Neuron (in vitro differentiated cells): ENCODE measurements around the gene C16orf74.

Experiments
- H2AFZ ChIP-seq: one replicate; pipeline ENCODE4 v1.6.1; 2013; ENCODE audit warnings: low read depth, mild to moderate bottlenecking, inconsistent platforms, low read length, moderate library complexity
- H3K27me3 ChIP-seq: one replicate; pipeline ENCODE4 v1.6.1; 2013; ENCODE audit warnings: low read length; ENCODE audit not compliant: insufficient read depth
- H3K36me3 ChIP-seq: one replicate; pipeline ENCODE4 v1.6.1; 2013; ENCODE audit warnings: low read length; ENCODE audit not compliant: insufficient read depth
- H3K4me1 ChIP-seq: one replicate; pipeline ENCODE4 v1.6.1; 2013; ENCODE audit warnings: low read length; ENCODE audit not compliant: insufficient read depth
- H3K4me3 ChIP-seq: 2 replicates; pipeline ENCODE4 v1.5.1; 2013; ENCODE audit warnings: mild to moderate bottlenecking, low read length, moderate library complexity
- H3K9me3 ChIP-seq: one replicate; pipeline ENCODE4 v1.6.1; 2013; ENCODE audit warnings: low read length

Gene C16orf74

GRCh38 chr16:85704900-85705846 lies 45.7 kb downstream of the C16orf74 start:
- Histone ChIP-seq H3K4me1 (no peaks in the 10 kb centered on the region), H3K4me3 (no peak overlapping the region), H3K36me3 (no peaks in the 10 kb centered on the region), H3K27me3 (no peaks in the 10 kb centered on the region), H2AFZ (no peak overlapping the region), H3K9me3 (no peaks in the 10 kb centered on the region)

GRCh38 chr16:85704011-85704410 lies 46.9 kb downstream of the C16orf74 start:
- H3K27me3 ChIP-seq = no peaks in the 10 kb centered on the region

DNA sequence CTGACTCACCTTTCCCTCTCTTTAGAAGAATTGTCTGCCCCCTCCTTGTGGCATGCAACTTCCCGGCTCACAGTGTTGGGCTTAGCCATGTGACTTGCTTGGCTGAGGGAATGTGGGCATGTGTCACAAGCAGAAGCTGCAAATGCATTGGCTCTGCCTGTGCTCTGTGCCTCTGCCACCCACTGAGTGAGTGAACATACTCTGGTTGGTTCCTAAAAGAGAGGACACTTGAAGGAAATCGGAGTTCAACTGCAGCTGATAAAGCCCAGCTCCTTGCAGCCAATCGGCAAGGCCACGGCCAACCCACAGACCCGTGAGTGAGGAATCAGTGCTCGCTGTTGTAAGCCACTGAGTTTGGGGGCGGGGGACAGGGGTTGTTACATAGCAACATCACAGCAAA lies 51.3 kb downstream of the C16orf74 start:
- no peaks in the 10 kb centered on the region for H3K27me3 ChIP-seq
- no peaks in the 10 kb centered on the region for H3K9me3 ChIP-seq
- H2AFZ ChIP-seq = no peak overlapping the region
- H3K4me1 ChIP-seq = no peaks in the 10 kb centered on the region
- no peak overlapping the region for H3K4me3 ChIP-seq
- H3K36me3 ChIP-seq = no peaks in the 10 kb centered on the region

More at GRCh38 chr16:85704011-85704410, 46.9 kb downstream of the C16orf74 start:
- Histone ChIP-seq H2AFZ (no peak overlapping the region), H3K9me3 (no peaks in the 10 kb centered on the region), H3K36me3 (no peaks in the 10 kb centered on the region), H3K4me3 (no peak overlapping the region), H3K4me1 (no peaks in the 10 kb centered on the region)

DNA sequence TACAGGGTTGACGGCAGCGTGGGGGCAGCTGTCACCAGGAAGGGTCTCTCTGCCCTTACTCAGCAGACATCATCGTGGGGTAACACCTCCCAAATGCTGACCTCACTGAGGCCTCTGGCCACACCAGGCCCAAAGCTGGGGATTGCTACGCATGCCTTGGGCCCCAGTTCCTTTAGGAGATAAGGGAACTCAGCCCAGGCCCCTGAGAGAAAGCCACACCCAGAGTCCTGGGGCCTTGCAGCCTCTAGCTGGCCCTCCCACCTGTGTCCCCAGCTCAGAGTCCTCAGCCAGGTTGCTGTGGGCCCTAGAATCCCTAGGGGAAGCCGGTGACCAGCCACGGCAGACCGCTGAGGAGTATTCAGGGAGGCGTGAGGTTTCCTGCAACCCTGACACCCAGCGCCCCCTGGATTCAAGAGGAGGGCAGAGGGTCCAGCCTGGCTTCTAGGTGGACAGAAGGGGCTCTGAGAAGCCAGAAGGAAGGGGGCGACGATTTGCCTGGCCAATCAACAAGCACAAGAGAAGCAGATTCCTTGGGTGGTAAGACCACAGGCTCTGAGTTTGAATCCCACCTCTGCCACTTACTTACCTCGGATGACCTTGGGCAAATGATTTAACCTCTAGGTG lies 51.8 kb downstream of the C16orf74 start:
- H3K9me3 ChIP-seq = no peaks in the 10 kb centered on the region
- H3K4me3 ChIP-seq = no peak overlapping the region
- no peaks in the 10 kb centered on the region for H3K27me3 ChIP-seq
- H3K36me3 ChIP-seq = no peaks in the 10 kb centered on the region
- no peaks in the 10 kb centered on the region for H3K4me1 ChIP-seq
- no peak overlapping the region for H2AFZ ChIP-seq

DNA sequence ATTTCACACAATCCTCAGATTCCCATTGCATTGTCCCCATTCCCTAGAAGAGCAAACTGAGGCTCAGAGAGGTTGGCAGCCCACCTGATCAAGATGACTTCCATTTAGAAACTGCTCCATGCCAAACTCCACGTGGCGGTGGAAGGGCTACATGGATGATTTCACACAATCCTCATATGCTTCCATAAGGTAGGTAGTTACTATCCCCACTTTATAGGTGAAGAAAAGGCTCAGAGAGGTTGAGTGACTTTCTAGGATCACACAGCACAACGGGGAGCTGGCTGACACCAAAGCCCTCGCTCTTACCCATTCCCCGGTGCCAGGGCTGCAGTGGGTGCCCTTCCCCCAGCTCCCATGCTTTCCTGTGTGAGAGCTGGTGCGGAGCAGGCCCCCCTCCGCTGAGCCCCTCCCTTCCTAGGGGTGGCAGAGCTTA lies 52.4 kb downstream of the C16orf74 start:
- H3K9me3 ChIP-seq = no peaks in the 10 kb centered on the region
- H3K27me3 ChIP-seq = no peaks in the 10 kb centered on the region
- no peak overlapping the region for H2AFZ ChIP-seq
- no peaks in the 10 kb centered on the region for H3K36me3 ChIP-seq
- no peaks in the 10 kb centered on the region for H3K4me1 ChIP-seq
- H3K4me3 ChIP-seq = no peak overlapping the region

DNA sequence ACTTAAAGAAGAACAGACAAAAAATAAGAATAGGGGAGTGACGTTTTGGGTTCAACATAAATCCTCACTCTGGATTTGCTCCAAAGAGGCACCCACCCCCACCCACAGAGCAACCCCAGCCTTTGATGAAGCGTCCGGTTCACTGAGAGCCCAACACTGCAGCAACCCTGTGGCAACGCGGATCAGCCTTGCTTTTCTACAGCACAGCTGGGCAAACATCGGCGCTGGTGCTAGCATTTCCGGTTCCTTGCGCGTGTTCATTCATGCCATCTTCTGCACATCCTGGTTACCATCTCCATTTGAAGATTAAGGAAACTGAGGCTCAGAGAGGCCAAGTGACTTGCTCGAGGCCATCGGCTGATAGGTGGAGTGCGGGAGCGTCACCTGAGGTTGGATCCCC lies 53.5 kb downstream of the C16orf74 start:
- no peaks in the 10 kb centered on the region for H3K9me3 ChIP-seq
- H2AFZ ChIP-seq = no peak overlapping the region
- no peaks in the 10 kb centered on the region for H3K36me3 ChIP-seq
- H3K4me1 ChIP-seq = no peaks in the 10 kb centered on the region
- H3K27me3 ChIP-seq = no peaks in the 10 kb centered on the region
- no peak overlapping the region for H3K4me3 ChIP-seq

DNA sequence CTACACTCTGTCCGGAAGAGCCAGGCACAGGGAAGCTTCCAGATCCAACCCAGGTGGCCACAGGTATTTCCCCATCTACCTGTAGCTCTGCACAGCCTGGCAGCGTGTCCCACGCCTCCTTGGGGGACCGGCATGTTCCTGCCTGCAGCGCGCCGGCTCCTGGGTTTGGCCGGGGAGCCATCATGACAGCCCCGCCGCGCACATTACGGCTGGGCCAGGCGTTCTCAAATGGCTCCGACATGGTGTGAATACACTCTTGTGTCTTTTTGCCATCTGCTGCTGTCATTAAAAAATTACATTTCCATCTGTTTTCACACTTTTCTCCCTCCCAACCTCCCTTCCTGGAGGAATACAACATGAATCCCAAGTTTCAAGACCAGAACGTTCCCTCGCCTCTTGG lies 54.1 kb downstream of the C16orf74 start:
- no peaks in the 10 kb centered on the region for H3K36me3 ChIP-seq
- H3K9me3 ChIP-seq = no peaks in the 10 kb centered on the region
- H3K27me3 ChIP-seq = no peaks in the 10 kb centered on the region
- H3K4me3 ChIP-seq = no peak overlapping the region
- no peak overlapping the region for H2AFZ ChIP-seq
- no peaks in the 10 kb centered on the region for H3K4me1 ChIP-seq

DNA sequence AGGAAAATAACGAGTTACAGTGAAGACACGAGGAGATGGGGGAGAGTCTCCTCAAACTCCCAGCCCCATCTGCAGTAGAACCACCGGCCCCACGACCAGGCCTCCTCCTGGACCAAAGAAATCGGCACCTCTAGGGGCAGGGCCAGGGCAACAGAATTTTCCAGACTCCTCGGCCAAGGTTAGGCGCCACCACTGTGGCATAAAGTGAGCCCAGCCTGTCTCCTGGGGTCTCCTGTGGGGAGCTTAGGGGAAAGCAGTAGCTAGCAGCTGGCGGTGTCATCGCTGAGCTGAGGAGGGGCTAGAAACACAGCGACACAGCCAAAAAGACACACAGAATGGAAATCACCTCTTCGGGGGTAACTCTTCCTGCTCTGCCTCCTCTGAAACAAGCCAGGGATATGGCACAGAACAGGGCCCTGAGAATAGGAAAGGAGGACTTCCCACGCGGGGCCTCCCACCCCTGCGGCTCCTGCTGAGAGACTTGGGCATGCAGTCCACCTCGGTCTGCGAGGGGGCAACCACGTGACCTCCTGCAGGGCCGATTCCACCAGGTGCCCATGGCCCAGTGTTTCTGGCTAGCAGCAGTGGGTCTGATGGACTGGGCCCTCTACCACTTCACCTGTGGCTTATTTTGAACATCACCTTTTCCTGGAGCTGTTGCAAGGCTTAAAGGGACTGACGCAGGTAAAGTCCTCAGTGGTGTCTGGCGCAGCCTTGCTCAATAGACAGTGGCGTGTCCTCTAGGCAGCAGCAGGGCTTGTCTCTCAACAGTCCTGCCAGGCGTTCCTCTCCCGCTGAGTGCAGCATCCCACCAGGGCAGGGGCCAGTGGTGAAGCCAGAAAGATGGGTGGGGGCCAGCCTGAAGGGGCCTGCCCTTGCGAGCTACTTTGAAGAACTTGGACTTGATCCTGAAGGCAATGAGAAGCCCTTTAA lies 55.4 kb downstream of the C16orf74 start:
- no peak overlapping the region for H3K4me3 ChIP-seq
- no peaks in the 10 kb centered on the region for H3K36me3 ChIP-seq
- no peaks in the 10 kb centered on the region for H3K4me1 ChIP-seq
- no peaks in the 10 kb centered on the region for H3K9me3 ChIP-seq
- H3K27me3 ChIP-seq = no peaks in the 10 kb centered on the region
- H2AFZ ChIP-seq = no peak overlapping the region

- H3K9me3 ChIP-seq = no peaks in the 10 kb centered on the region
- no peak overlapping the region for H2AFZ ChIP-seq
- no peak overlapping the region for H3K4me3 ChIP-seq
- peaks cover 22% of the 10 kb centered on the region for H3K4me1 ChIP-seq
- no peaks in the 10 kb centered on the region for H3K27me3 ChIP-seq
- H3K36me3 ChIP-seq = peaks cover 6% of the 10 kb centered on the region
Measured at GRCh38 chr16:85690469-85691064, 60.3 kb downstream of the C16orf74 start.

- peaks cover 22% of the 10 kb centered on the region for H3K4me1 ChIP-seq
Measured at GRCh38 chr16:85689950-85690320, 61.0 kb downstream of the C16orf74 start.

DNA sequence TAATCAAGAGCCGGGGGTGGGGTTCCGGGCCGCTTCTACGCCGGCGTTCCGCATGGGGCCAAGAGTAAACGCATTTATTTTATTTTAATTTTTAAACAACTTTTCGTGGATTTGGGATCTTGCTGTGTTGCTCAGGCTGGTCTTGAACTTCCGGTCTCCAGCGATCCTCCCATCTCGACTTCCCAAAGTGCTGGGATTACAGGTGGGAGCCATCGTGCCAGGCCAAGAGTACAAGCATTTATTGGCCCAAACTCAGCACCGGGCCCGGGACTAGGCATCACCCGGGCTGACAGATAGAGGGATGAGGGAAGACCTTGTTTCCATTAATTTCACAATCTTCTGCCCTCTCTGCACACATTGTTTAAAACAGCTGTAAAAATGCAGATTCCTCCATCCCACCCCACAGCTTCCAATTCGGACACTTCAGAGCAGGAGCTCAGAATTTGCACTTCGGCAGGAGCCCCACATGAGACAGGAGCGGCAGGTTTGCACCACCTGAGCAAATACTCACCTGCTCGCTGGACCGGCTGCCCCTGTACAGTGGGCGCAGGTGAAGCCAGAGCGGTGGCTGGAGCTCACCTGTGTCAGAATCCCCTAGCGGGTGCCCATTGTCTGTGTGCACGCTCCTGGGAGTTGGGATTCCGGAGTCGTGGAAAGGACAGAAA lies 61.5 kb downstream of the C16orf74 start:
- Histone ChIP-seq H3K36me3 (peaks cover 9% of the 10 kb centered on the region), H2AFZ (peak overlapping the region; percentile 58), H3K4me1 (peaks cover 22% of the 10 kb centered on the region), H3K4me3 (peak overlapping the region; percentile 45), H3K9me3 (no peaks in the 10 kb centered on the region), H3K27me3 (no peaks in the 10 kb centered on the region)

More at GRCh38 chr16:85689950-85690320, 61.0 kb downstream of the C16orf74 start:
- Histone ChIP-seq H3K4me3 (no peak overlapping the region), H3K9me3 (no peaks in the 10 kb centered on the region), H2AFZ (no peak overlapping the region), H3K36me3 (peaks cover 6% of the 10 kb centered on the region), H3K27me3 (no peaks in the 10 kb centered on the region)
